C1 segment of cervical spinal cord (tissue), 14 donors: ENCODE data around the gene DHRS7C.
"Not testable (repeated sequence)": the region's sequence is repeated elsewhere in the genome, so short reads cannot be mapped to it uniquely, and the experiment has no call there.

Experiments
- DNase-seq, 14 donors: peaks; one replicate each; lab custom pipeline; 2025; lab: John Stamatoyannopoulos, UW

Gene DHRS7C

DNA sequence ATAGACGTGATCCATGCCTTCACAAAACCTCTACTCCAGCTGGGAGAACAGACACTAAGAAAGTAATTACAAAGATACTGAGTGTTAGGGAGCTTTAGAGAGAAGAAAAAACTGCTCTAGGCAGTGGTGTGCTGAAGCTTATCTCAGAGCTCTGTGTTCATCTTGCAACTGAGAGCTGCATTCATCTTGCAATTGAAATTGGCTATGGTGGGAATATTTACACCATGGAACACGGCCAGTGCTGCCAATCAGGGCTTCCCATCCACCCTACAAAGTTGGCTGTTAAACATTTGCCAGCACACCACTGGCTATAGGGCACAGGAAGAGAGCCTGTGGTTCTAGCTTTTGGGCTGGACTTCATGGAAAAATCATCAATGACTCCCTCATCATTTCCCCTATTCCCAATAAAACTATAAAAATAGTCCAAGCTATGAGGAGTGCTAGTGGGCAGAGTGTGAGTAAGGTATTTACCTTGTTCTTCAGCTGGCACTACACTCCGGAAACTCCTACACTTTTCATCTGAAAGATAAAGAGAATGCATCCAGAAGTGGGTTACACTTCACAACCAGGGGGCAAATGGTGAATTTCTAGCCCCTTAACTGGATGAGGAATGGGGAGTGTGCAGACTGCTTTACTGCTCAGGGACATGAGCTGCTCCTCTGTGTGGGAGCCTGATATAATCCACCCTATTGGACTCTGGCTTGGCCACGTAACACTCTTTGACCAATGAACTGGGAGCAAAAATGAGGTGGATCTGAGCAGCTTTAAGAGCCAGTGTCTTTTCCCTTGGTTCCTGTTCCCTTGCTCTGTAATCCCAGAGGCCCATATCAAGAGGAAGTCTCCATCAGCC is 18.9 kb upstream of the DHRS7C start:
- DNase-seq, result no peak

DNA sequence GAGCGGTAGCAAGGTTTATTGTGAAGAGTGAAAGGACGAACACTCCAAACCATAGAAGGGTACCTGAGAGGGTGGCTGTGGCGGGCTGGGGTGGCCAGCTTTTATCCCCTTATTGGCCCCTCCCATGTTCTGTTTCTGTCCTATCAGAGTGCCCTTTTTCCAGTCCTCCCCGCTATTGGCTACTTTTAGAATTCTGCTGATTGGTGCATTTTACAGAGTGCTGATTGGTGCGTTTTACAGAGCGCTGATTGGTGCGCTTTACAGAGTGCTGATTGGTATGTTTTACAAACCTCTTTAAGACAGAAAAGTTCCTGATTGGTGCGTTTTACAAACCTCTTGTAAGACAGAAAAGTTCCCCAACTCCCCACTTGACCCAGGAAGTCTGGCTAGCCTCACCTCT is 18.0 kb upstream of the DHRS7C start:
- no peak for DNase-seq

DNA sequence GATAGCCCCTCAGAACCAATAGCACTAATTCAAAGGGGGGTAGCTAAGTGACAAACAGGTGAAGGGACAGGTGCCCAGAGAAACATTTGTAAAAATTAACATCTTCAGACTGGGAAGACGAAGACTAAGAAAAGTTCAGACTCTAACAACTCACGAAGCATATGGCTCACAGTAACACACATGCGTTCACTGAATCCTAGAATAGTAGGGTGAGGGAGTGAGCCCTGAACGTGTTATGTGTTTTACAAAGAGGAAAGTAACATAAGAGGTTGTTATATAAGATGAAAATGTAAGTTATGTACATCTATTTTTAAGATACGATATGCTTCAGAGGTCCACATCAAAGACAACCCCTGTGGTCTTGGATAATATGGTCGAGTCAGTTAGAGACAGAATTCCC is 15.3 kb upstream of the DHRS7C start:
- no peak for DNase-seq

DNA sequence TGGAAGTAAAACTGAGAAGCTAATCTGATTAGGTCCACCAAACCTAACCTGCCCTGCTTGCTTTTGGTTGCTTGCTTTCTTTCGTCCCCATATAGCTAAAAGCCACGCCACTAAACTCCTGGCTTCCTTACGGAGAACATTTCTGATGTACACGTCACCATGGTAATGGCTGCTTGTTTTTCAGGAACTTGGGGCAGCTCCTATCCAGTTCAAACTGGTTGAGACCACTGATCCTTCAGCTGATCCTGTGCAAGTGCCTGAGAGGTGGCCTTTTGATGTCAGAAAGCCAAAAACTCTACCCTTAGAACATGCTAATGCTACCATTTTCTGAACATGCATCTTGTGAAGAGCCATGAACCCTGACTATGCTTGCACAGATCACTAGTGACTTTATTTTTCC is 14.4 kb upstream of the DHRS7C start:
- DNase-seq, result no peak

DNA sequence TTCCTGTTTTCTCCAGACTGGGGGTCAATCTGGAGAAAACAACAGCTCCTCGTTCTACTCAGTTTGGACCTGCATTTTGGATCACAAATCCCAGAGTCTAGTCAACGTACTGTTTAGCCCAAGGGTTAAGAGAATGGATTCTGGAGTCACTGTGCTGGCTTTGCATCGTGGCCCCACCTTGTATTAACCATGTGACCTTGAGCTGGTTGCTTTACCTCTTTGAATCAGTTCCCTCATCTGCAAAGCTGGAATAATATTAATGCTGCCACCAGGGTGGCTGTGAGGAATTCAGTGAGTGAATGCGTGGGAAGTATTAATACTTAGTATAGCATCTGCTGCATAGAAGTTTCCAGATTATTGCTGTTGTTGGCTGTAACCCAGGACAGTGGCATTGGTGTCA is 11.3 kb upstream of the DHRS7C start:
- no peak for DNase-seq

DNA sequence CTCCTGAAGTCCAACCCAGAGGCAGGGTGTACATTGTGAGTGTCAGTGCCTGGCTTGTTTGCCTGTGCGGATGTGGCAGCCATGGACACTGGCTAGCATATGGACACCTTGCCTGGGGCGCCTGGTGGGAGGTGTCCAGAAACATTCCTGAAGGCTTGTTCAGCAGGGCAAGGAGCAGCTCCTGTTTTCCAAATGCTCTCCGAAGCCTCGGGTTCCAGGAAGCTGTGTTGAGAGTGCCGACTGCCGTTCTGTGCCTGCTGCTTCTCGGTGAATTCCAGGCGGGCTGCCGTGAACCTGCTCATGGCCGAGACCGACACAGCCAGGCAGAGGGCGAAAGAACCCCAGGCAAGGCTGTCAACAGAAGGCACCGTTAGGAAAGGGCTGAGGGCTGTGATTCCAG is 10.9 kb upstream of the DHRS7C start:
- DNase-seq, result no peak

DNA sequence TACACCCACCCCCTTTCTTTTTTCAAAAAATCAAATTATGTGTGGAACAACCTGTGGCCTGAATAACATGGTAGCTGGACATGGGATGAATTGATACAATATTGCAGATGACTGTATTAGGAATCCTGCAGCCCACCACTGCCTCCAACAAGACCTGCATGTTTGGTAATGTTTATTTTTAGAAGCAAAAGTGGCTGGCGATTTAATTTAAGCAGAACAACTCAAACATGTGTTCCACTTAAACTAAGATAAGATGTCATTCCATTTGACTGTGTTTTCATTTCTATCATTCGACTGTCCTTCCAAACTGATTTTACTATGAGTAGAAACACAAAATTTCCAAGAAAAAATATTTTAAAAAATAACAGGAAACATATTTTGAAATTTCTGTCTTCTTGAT is 10.1 kb upstream of the DHRS7C start:
- DNase-seq, result no peak

DNA sequence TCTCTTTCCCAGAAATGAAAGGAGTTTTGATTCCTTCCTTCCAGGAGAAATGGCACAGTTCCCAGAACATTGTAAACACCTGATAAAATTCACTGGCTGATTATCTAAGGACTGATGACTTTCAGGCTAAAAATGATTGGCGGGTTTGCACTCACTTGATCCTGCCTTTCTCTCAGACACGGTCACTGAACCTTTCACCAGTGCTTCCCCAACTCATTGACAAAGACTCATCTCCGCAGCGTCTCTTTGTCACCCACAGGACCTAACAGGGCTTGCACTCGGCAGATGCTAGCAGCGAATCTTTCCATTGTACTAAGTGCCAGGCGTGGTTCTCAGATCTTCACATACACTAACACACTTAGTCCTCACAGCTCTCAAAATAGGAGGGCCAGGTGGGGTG is 7.3 kb upstream of the DHRS7C start:
- DNase-seq, result no peak

DNA sequence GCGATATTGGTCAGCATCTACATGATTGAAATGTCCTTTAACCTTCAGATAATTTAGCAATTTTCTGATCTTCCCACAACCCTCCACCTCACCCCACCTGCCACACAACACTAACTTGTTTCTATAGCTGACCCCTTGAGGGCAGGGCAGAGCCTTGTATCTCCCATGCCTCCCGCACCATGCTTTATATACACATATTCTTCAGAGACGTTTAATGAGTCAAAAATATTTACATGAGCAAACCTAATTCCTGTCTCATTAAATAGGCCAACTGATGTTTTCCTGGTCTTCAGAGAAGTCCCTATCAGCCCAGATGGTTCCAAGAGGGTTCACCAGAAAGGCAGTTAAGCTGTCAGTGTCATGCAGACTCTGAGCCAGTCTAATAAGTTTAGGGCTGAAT is 6.6 kb upstream of the DHRS7C start:
- no peak for DNase-seq

DNA sequence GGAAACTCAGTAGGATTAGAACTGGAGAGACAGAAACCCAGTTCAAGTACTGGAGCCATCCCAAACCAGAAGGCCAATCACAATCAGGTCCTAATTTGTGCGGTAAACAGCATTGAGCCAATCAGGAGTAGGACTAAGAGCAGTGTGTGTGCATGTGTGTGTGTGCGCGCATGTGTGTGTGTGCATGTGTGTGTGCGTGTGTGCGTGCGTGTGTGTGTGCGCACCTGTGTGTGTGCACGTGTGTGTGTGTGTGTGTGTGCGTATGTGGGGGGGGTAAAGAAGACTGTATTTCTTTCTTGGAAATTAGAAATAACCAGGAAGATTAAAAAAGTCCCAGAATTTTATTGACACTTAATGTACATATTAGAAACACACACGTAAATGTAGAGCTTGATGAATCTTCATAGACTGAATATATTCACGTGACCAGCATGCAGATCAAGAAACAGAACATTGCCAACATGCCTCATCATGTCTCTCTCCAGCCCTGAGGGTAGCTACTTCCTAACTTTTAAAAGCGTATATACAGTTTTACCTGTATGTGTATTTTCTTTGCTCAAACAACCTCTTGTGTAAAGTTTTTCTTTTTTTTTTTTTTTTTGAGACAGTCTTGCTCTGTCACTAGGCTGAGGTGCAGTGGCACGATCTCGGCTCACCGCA is 919 bp upstream of the DHRS7C start:
- DNase-seq, result no peak

DNA sequence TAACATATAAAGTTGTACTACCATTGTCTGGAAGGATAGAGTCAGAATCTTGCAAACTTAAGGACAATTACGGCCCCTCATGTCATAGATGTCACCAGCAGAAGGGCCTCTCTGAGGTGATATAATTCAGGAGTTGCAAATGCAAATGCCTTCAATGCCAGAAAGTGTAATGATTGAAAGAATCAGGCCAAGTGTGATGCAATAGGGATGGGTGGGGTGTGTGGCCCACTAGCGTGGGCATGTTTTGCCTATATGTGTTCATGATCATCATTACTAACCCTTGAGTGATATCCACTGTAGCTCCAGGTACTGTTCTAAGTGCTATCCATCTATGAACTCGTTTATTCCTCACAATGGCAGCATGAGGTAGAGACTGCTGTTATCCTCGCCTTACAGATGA is 1.1 kb downstream of the DHRS7C start:
- DNase-seq, result no peak

DNA sequence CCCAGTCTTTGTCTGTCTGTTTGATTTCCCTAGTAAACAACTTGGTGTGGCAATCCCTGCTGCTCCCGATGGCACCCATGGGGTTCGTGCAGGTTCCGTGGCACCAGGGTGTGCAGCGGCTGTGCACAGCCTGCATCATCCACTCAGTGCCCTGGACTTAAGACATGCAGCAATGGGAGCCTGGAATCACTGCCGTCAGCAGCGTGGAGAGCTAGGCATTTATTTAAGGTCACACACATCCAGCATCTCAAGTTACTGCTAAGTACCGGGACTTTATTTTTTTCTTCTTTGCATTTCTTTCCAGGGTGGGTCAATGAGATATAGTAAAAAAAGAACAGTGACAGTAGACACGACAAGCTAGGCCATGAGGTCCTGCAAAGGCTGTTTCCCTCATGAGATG is 2.8 kb downstream of the DHRS7C start:
- no peak for DNase-seq

DNA sequence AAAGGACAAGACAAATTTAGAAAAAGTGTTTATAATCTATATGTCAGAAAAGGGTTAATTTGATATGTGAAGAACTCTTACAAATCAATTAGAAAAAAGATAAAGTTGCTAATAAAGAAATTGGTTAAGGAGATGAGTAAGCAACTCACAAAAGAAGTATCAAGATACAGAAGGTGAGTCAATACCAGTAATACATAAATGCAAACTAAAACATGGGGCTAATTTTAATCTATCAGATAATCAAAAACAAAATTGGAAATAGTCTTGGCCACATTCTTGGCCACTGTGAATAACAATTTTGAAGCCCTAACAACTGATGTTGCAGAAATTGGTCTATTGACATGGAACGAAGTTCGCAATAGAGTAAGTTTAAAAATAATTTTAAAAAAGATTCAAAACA is 6.8 kb downstream of the DHRS7C start:
- DNase-seq, result no peak

DNA sequence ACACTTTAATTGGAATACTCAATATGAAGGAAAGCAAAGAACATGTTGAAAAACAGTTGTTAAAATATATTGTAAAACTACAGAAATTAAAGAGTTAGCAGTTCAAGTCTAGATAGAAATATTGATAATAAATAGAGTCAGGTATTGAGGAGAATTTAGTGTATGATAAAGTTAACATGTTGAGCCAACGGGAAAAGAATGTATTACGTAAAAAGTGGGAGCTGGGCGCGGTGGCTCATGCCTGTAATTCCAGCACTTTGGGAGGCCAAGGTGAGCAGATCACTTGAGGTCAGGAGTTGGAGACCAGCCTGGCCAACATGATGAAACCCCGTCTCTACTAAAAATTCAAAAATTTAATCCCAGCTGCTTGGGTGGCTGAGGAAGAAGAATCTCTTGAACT is 7.9 kb downstream of the DHRS7C start:
- not testable (repeated sequence) for DNase-seq

DNA sequence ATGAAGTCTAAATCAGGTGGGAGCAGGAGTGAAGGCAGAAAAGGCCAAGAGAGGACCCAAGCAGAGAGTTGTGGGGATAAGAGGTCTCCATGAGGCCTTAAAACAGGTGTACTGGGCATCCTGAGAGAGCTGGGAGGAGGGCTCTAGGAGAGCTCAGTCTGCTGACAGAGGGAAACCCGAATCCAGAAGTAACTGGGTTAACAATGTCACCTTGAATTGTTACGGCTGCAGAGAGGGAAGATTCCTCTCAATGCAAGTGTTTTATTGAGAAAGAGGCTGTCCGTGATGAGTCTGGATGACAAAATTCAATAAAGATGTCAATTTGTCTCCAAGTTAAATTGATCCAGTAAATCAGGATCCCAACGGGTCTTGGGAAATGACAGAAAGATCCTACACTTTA is 8.3 kb downstream of the DHRS7C start:
- no peak for DNase-seq

DNA sequence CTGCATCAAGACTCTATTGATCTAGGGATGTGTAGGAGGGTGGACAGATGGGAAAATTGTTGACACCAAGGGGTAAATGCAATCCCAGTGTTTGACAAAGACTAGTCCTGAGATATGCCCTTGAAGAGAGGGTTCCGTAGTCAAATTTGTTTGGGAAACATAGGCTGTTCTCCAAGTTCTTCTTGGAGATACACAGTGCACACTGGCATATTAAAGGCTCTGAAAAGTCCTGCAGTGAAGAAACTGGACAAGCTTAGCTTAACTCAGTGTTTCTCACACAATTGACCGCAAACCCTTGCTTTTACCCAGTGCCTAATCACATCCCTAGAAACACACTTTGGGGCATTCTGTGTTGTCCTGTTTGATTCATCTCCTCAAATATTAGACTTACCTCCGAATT is 10.8 kb downstream of the DHRS7C start:
- DNase-seq, result no peak

DNA sequence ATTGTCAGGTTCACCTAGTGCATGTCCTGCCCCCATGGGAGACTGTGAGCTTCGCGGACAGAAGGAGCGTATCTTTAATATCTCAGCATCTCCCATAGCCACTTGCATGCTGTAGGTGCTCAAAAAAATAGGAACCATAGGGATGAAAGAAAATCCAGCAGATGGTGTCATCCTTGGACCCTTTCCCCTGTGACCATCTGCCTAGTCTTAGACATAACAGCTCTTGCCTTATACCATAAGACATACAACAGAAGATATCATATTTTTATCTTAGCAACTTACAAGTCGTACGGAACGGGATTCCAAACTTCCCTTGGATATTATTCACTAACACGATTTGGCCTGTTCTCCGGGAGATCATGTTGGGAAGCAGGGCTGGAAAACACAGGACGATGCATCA is 14.5 kb downstream of the DHRS7C start:
- no peak for DNase-seq

DNA sequence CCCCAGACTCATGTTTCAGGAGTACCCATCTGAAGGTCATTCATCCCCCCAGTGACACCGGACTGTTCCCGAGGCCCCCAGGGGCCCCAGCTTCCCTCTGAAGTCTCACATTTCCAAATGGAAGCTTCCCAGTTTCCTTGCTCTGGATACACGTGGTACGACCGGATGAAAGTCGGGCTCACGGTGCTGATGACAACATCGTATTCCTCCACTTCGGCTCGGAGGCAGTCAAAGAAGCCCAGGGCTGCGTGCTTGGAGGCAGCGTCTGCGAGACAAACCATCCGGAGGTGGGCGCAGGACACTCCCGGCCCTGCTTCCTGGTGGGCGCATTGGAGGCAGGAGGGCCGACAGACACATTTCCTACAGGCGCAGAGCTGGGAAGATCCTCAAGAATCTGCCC is 18.7 kb downstream of the DHRS7C start:
- DNase-seq, result no peak

DNA sequence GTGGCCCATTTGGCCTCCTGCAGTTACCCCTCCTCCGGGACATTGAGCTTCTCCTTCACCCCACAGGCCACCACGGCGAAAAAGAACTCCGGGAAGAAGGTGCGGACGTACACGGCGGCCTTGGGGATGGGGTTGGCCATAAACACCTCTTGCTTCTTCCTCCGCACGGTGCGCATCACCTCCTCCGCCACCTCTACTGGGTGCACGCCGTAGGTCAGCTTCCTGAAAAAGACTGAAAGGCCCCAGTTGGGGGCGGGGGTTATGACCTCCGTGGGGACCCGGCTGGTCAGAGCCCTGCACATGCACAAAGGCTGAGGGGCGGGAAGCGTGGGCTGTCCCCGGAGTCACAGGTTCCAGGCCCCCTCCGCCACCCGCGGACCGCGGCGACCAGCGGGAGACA is 19.9 kb downstream of the DHRS7C start:
- no peak for DNase-seq

DNA sequence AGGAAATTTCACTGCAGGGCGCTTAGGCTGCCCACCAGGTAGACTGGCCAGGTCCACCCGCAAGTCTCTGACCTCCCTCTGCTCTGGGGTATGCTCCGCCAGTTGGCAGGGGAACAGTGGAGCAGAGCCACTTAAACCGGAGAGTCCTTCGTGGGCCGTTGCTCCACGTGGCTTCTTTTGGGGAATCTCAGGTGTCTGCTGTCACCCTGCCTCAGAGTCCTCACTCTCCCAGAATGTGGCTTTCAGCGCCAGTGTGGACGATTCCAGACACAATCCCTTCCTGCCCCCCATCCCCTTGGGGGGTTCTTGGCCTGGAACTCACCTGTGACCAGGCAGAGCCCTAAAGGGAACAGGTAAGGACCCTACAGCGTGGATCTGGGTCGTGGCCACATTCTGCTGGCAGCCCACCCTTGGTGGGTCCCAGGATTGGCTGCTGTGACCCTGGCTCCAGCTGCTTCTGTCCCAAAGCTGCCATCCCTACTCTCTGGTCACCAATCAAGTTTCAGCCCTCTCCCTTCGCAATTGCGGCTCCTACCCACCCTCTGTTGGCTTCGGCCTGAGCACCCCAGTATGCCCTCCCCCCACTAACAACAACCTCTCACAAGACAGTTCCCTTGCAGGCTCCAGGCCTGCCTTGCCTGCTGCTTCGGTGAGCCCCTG is 22.2 kb downstream of the DHRS7C start:
- no peak for DNase-seq

DNA sequence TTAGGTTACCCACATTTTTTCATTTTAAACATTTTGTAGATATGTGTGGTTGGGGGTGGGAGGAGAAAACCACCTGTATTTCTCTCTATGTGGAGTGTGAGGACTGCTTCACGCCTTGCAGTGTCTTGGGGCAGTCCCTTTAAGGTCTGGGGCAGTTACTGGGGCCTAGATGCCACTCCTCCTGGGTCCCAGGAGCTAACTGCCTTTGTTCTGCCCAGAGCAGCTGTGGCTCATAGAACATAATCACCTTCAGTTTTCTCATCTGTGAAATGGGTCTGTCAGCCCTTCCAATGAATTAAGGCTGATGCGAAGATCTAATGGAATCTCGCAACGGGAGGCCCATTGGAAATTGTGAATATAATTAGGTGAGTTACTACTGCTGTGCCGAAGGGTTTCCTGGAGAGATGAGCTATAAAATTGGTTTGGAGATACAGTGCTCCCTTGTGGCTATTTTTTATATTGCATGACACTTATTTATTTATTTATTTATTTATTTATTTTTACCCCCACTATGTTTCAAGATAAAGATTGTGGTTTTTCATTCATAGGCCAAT is 22.9 kb downstream of the DHRS7C start:
- no peak for DNase-seq

DNA sequence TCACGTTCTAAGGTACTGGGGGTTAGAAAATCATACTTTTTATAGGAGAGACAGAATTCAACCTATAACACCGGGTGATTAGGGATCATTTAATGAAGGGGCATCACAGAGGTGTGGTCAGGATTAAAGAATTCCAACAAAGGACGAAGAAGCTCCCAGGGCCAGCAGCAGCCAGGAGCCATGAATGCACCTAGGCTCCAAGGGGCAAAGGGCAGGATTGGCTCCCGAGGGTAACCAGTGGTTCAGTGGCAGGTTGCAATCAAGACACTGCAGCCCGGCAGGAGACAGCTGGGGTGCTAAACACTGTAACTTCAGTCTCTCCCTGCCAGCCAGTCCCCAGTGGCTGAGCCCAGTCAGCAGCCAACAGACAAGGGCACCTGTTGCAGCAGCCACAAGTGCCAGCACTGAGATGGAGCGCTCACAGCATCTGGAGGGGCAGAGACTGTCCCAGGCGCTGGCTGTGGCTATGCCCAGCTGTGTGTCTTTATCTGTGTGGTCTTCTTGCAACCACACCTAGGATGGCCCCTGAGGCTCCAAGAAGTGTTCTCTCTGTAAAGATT is 23.9 kb downstream of the DHRS7C start:
- DNase-seq, result no peak
